ENCODE measurements around the gene LSM5.

LSM5 gene

GRCh38 chr7:32458025-32458424 lies 32.2 kb downstream of the LSM5 start:
- DNase-seq = no peak

GRCh38 chr7:32453341-32454011 lies 36.7 kb downstream of the LSM5 start:
- no peak for DNase-seq

- no peak for DNase-seq
These were observed 43.0 kb downstream of the LSM5 start for GRCh38 chr7:32447218-32447617.

GRCh38 chr7:32436146-32436928 lies 53.8 kb downstream of the LSM5 start:
- no peak for DNase-seq
